KMS-11 (cell line): ENCODE results near the gene PRF1.
A peak's percentile ranks its signal among the peaks of the same experiment; 100 is the strongest.

Experiments
- H2AFZ ChIP-seq: fragments of 200-600 bp; sonication (generic); 2 replicates; pipeline ENCODE4 v1.6.1; 2016; ENCODE audit warnings: antibody characterized with exemption, mixed run types, low read depth
- H3K27ac ChIP-seq: fragments of 200-600 bp; sonication (generic); 2 replicates; pipeline ENCODE4 v1.6.1; 2016; ENCODE audit warnings: mild to moderate bottlenecking, mixed run types
- H3K27me3 ChIP-seq: fragments of 200-600 bp; sonication (generic); 2 replicates; pipeline ENCODE4 v1.6.1; 2017; ENCODE audit warnings: mild to moderate bottlenecking, low read depth, mixed run types, moderate library complexity; ENCODE audit not compliant: insufficient read depth
- H3K36me3 ChIP-seq: fragments of 200-600 bp; sonication (generic); 2 replicates; pipeline ENCODE4 v1.6.1; 2017; ENCODE audit warnings: mild to moderate bottlenecking, mixed run types; ENCODE audit not compliant: insufficient read depth
- H3K4me1 ChIP-seq: fragments of 200-600 bp; sonication (generic); 2 replicates; pipeline ENCODE4 v1.6.1; 2016; ENCODE audit warnings: mild to moderate bottlenecking, low read depth, mixed run types; ENCODE audit not compliant: poor library complexity, severe bottlenecking
- H3K4me2 ChIP-seq: fragments of 200-600 bp; sonication (generic); 2 replicates; pipeline ENCODE4 v1.7.0; 2016; ENCODE audit warnings: mild to moderate bottlenecking, mixed run types
- H3K4me3 ChIP-seq: fragments of 200-600 bp; sonication (generic); IDR thresholded peaks from 2 replicates; pipeline ENCODE4 v1.6.1; 2017; ENCODE audit warnings: low read depth, low read length, mixed read lengths; ENCODE audit not compliant: insufficient read depth
- H3K79me2 ChIP-seq: fragments of 200-600 bp; sonication (generic); 2 replicates; pipeline ENCODE4 v1.6.1; 2016; ENCODE audit warnings: low read depth, mixed run types; ENCODE audit not compliant: insufficient read depth
- H3K9ac ChIP-seq: fragments of 200-600 bp; sonication (generic); 2 replicates; pipeline ENCODE4 v1.6.1; 2016; ENCODE audit warnings: mild to moderate bottlenecking, mixed run types
- H4K20me1 ChIP-seq: fragments of 200-600 bp; sonication (generic); 2 replicates; pipeline ENCODE4 v1.6.1; 2016; ENCODE audit warnings: mild to moderate bottlenecking, mixed run types; ENCODE audit not compliant: insufficient read depth
- TF ChIP-seq, protein P1 (sequence below): fragments of 200-600 bp; sonication (generic); conservative IDR thresholded peaks from 2 replicates; pipeline ENCODE4 v1.6.1; 2017; ENCODE audit warnings: low read depth, mild to moderate bottlenecking, antibody characterized with exemption, low read length, moderate library complexity, mixed read lengths

Gene PRF1

DNA sequence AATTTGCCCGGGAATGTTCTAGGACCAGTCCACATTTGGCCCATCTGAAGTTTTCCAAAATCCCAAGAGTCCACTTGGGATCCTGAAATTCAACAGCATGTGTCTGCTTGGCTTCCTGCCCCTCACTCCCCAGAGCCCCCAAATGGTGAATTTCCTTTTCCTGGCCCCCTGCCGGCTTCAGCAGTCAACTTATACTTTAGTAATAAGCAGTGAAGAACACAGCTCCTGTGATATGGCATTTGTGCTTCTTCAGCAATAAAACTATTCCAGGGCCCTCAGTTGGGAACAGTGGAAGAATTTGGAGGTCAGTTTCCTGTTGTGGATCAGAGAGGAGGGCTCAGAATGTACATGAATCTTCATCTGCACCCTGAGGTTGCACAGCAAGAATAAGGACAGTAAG, 51.1 kb downstream of the PRF1 start:
- no peak overlapping the region for H3K4me2 ChIP-seq
- no peaks in the 10 kb centered on the region for H3K79me2 ChIP-seq
- no peak overlapping the region for H3K9ac ChIP-seq
- no peaks in the 10 kb centered on the region for H3K36me3 ChIP-seq
- H2AFZ ChIP-seq = no peak overlapping the region
- H3K27ac ChIP-seq = no peak overlapping the region
- H3K27me3 ChIP-seq = peaks cover 8% of the 10 kb centered on the region; the same call in 1 of the 2 replicates
- TF ChIP-seq, protein P1, sequence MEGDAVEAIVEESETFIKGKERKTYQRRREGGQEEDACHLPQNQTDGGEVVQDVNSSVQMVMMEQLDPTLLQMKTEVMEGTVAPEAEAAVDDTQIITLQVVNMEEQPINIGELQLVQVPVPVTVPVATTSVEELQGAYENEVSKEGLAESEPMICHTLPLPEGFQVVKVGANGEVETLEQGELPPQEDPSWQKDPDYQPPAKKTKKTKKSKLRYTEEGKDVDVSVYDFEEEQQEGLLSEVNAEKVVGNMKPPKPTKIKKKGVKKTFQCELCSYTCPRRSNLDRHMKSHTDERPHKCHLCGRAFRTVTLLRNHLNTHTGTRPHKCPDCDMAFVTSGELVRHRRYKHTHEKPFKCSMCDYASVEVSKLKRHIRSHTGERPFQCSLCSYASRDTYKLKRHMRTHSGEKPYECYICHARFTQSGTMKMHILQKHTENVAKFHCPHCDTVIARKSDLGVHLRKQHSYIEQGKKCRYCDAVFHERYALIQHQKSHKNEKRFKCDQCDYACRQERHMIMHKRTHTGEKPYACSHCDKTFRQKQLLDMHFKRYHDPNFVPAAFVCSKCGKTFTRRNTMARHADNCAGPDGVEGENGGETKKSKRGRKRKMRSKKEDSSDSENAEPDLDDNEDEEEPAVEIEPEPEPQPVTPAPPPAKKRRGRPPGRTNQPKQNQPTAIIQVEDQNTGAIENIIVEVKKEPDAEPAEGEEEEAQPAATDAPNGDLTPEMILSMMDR = no peak
- no peaks in the 10 kb centered on the region for H4K20me1 ChIP-seq
- no peak overlapping the region for H3K4me3 ChIP-seq
- no peaks in the 10 kb centered on the region for H3K4me1 ChIP-seq

GRCh38 chr10:70550459-70550858, 52.1 kb downstream of the PRF1 start:
- Histone ChIP-seq H3K4me2 (no peak overlapping the region), H3K4me1 (no peaks in the 10 kb centered on the region), H3K79me2 (no peaks in the 10 kb centered on the region), H4K20me1 (no peaks in the 10 kb centered on the region), H2AFZ (no peak overlapping the region), H3K9ac (no peak overlapping the region), H3K27me3 (peaks cover 8% of the 10 kb centered on the region; the same call in 1 of the 2 replicates), H3K36me3 (no peaks in the 10 kb centered on the region), H3K4me3 (no peak overlapping the region), H3K27ac (no peak overlapping the region)
- TF ChIP-seq, protein P1 = no peak

DNA sequence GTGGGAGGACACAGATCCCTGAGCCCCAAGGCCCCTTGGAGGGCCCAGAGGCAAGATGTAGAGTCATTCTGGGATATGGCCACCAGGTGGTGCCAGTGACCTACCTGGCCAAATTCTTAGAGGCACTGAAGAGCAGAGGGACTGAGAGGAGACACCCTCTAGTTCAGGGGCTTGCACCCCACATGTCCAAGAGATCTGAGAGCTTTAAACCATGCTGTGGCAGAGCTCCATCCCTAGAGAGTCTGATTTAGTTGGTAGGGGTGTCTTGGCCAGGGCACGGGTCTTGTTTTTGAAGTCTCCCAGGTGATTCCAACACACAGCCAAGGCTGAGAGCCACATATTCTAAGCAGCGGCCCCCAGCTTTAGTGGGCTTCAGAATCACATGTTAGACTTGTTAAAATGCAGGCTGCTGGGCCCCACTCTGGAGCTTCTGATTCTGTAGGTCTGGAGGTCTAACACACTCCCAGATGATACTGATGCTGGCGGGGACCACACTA, 52.5 kb downstream of the PRF1 start:
- Histone ChIP-seq H3K4me2 (no peak overlapping the region), H4K20me1 (no peaks in the 10 kb centered on the region)
- TF ChIP-seq, protein P1 = peak; percentile 83

DNA sequence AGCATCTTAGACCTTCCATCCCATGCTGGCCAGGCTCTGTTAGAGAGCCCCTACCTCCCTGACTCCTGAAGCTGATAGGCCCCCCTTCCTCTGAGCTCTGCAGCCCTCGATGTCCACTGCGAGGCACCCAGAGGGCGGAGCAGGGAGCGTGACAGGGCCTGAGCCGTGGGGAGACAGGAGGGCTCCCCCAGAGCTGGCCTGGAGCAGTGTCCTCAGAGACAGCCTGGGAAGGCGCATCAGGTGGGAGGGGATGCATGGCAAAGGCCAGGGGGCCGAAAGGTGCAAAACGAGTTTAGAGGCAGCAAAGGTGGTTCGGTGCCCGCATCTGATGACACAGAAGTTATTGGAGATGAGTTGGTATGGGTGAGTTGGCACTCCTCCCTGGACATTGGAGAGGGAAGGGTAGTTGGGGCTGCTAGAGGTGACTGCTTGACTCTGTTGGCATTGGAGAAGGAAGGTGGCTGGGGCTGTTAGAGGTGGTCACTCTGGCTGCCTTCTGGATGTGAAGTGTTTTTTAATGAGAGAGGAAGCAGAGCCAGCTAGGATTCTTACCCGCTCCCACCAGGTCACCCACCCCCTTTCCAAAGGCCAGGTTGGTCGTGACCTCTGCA, 53.1 kb downstream of the PRF1 start:
- Histone ChIP-seq H3K79me2 (no peaks in the 10 kb centered on the region), H3K4me1 (no peaks in the 10 kb centered on the region), H4K20me1 (no peaks in the 10 kb centered on the region), H3K27me3 (peaks cover 8% of the 10 kb centered on the region; the same call in 1 of the 2 replicates), H3K27ac (no peak overlapping the region), H3K4me3 (no peak overlapping the region), H3K36me3 (no peaks in the 10 kb centered on the region), H3K4me2 (no peak overlapping the region), H2AFZ (no peak overlapping the region), H3K9ac (no peak overlapping the region)
- TF ChIP-seq, protein P1 = no peak

More for the DNA sequence above, 52.5 kb downstream of the PRF1 start:
- no peaks in the 10 kb centered on the region for H3K79me2 ChIP-seq
- no peak overlapping the region for H3K27ac ChIP-seq
- H3K4me3 ChIP-seq = no peak overlapping the region
- H3K36me3 ChIP-seq = no peaks in the 10 kb centered on the region
- no peaks in the 10 kb centered on the region for H3K4me1 ChIP-seq
- peaks cover 8% of the 10 kb centered on the region; the same call in 1 of the 2 replicates for H3K27me3 ChIP-seq
- no peak overlapping the region for H2AFZ ChIP-seq
- H3K9ac ChIP-seq = no peak overlapping the region
